H9 (cell line): Measurements from ENCODE around the gene KRTAP10-10. TPM values are rescaled to one million over a fixed set of nuclear protein-coding genes. Genes with fewer than 3 reads are reported as not detected.

Source experiments
- DNase-seq: peaks from one replicate; pipeline ENCODE4 v3.0.0-alpha.2; 2017
- H2AFZ ChIP-seq: one replicate; pipeline ENCODE4 v1.6.1; 2013; ENCODE audit warnings: mild to moderate bottlenecking, low read length, control low read depth, moderate library complexity
- H2AK5ac ChIP-seq: 2 replicates; pipeline ENCODE4 v1.6.1; 2013; ENCODE audit warnings: low read length, control low read depth, mixed read lengths; ENCODE audit not compliant: insufficient read length
- H2BK120ac ChIP-seq: one replicate; pipeline ENCODE4 v1.6.1; 2013; ENCODE audit warnings: low read depth, mild to moderate bottlenecking, low read length, control low read depth, inconsistent platforms; ENCODE audit not compliant: poor library complexity, severe bottlenecking
- H2BK12ac ChIP-seq: 2 replicates; pipeline ENCODE4 v1.6.1; 2013; ENCODE audit warnings: low read length, control low read depth, mixed read lengths, low read depth; ENCODE audit not compliant: insufficient read length
- H2BK15ac ChIP-seq: 2 replicates; pipeline ENCODE4 v1.6.1; 2013; ENCODE audit warnings: low read depth, low read length, control low read depth
- H2BK20ac ChIP-seq: one replicate; pipeline ENCODE4 v1.6.1; 2013; ENCODE audit warnings: low read depth, mild to moderate bottlenecking, low read length, control low read depth, inconsistent platforms; ENCODE audit not compliant: poor library complexity, severe bottlenecking
- H2BK5ac ChIP-seq: 2 replicates; pipeline ENCODE4 v1.6.1; 2013; ENCODE audit warnings: low read length, control low read depth, mixed read lengths; ENCODE audit not compliant: insufficient read length
- H3K14ac ChIP-seq: 2 replicates; pipeline ENCODE4 v1.6.1; 2013; ENCODE audit warnings: low read length, control low read depth; ENCODE audit not compliant: insufficient read depth
- H3K18ac ChIP-seq: 2 replicates; pipeline ENCODE4 v1.6.1; 2013; ENCODE audit warnings: low read depth, mild to moderate bottlenecking, mixed read lengths, low read length, control low read depth; ENCODE audit not compliant: insufficient read length
- H3K23ac ChIP-seq: 2 replicates; pipeline ENCODE4 v1.6.1; 2013; ENCODE audit warnings: low read length, control low read depth, mixed read lengths, low read depth; ENCODE audit not compliant: insufficient read length
- H3K23me2 ChIP-seq: 2 replicates; pipeline ENCODE4 v1.6.1; 2013; ENCODE audit warnings: low read depth, mild to moderate bottlenecking, mixed read lengths, low read length, control low read depth; ENCODE audit not compliant: insufficient read length, poor library complexity, severe bottlenecking
- H3K27ac ChIP-seq: 2 replicates; pipeline ENCODE4 v1.5.1; 2013; ENCODE audit warnings: low read length, control low read depth, mixed read lengths, low read depth; ENCODE audit not compliant: insufficient read length
- H3K27me3 ChIP-seq: 2 replicates; pipeline ENCODE4 v1.6.1; 2013; ENCODE audit warnings: low read length, control low read depth, inconsistent platforms; ENCODE audit not compliant: insufficient read depth
- H3K4ac ChIP-seq: 2 replicates; pipeline ENCODE4 v1.6.1; 2013; ENCODE audit warnings: low read depth, mild to moderate bottlenecking, control low read depth, inconsistent platforms, low read length, moderate library complexity
- H3K4me1 ChIP-seq: 2 replicates; pipeline ENCODE4 v1.6.1; 2013; ENCODE audit warnings: low read length, control low read depth, inconsistent platforms; ENCODE audit not compliant: insufficient read depth
- H3K4me2 ChIP-seq: 2 replicates; pipeline ENCODE4 v1.6.1; 2013; ENCODE audit warnings: low read length, control low read depth, mixed read lengths; ENCODE audit not compliant: insufficient read length, insufficient read depth
- H3K56ac ChIP-seq: 2 replicates; pipeline ENCODE4 v1.6.1; 2013; ENCODE audit warnings: low read depth, mild to moderate bottlenecking, mixed read lengths, low read length, control low read depth; ENCODE audit not compliant: insufficient read length
- H3K79me1 ChIP-seq: 2 replicates; pipeline ENCODE4 v1.6.1; 2013; ENCODE audit warnings: low read depth, mild to moderate bottlenecking, moderate library complexity, low read length, control low read depth, inconsistent platforms; ENCODE audit not compliant: insufficient read depth, poor library complexity, severe bottlenecking
- H3K79me2 ChIP-seq: 2 replicates; pipeline ENCODE4 v1.6.1; 2013; ENCODE audit warnings: low read length, control low read depth, inconsistent platforms; ENCODE audit not compliant: insufficient read depth
- H3K9ac ChIP-seq: 2 replicates; pipeline ENCODE4 v1.6.1; 2013; ENCODE audit warnings: low read length, control low read depth, mixed read lengths; ENCODE audit not compliant: insufficient read length; ENCODE audit errors: extremely low read depth
- H3K9me3 ChIP-seq: one replicate; pipeline ENCODE4 v1.6.1; 2013; ENCODE audit warnings: low read depth, low read length, inconsistent platforms; ENCODE audit not compliant: control insufficient read depth
- H3T11ph ChIP-seq: one replicate; pipeline ENCODE4 v1.6.1; 2013; ENCODE audit warnings: mild to moderate bottlenecking, low read length, control low read depth, inconsistent platforms
- H4K20me1 ChIP-seq: one replicate; pipeline ENCODE4 v1.6.1; 2013; ENCODE audit not compliant: control insufficient read depth, insufficient read length, insufficient read depth
- H4K5ac ChIP-seq: 2 replicates; pipeline ENCODE4 v1.6.1; 2013; ENCODE audit warnings: low read depth, mild to moderate bottlenecking, mixed read lengths, low read length, control low read depth; ENCODE audit not compliant: insufficient read length
- H4K8ac ChIP-seq: replicated peaks from 2 replicates; pipeline ENCODE4 v1.6.1; 2013; ENCODE audit warnings: low read length, control low read depth, mixed read lengths, low read depth; ENCODE audit not compliant: insufficient read length
- H4K91ac ChIP-seq: 2 replicates; pipeline ENCODE4 v1.6.1; 2013; ENCODE audit warnings: low read depth, mild to moderate bottlenecking, moderate library complexity, mixed read lengths, low read length, control low read depth; ENCODE audit not compliant: insufficient read length
- H3K27ac Mint-ChIP-seq, 3 experiments: 2 replicates in 2 of 3; 3 replicates in 1 of 3; pipeline ENCODE4 v1.8.0; 2020 to 2021; ENCODE audit warnings: mixed read lengths in 3 of 3, mild to moderate bottlenecking in 1 of 3, moderate library complexity in 1 of 3
- H3K27me3 Mint-ChIP-seq: 2 replicates; pipeline ENCODE4 v1.8.0; 2021; ENCODE audit warnings: low read depth, mild to moderate bottlenecking, moderate library complexity, mixed read lengths
- H3K36me3 Mint-ChIP-seq, 3 experiments: 2 replicates in 2 of 3; 3 replicates in 1 of 3; pipeline ENCODE4 v1.8.0; 2020 to 2021; ENCODE audit warnings: low read depth in 3 of 3, mixed read lengths in 3 of 3; ENCODE audit not compliant: insufficient read depth in 1 of 3
- H3K4me1 Mint-ChIP-seq, 2 experiments: 2 replicates each; pipeline ENCODE4 v1.8.0; 2020; ENCODE audit warnings: mixed read lengths in 2 of 2
- H3K4me3 Mint-ChIP-seq, 2 experiments: 2 replicates in 1 of 2; 3 replicates in 1 of 2; pipeline ENCODE4 v1.8.0; 2020 to 2021; ENCODE audit warnings: mild to moderate bottlenecking in 2 of 2, mixed read lengths in 2 of 2, moderate library complexity in 1 of 2
- H3K9me3 Mint-ChIP-seq, 2 experiments: 2 replicates in 1 of 2; 3 replicates in 1 of 2; pipeline ENCODE4 v1.8.0; 2020; ENCODE audit warnings: mild to moderate bottlenecking in 2 of 2, mixed read lengths in 2 of 2, moderate library complexity in 1 of 2
- WGBS: extraction: QIAGEN DNeasy Blood & Tissue Kit; methylation state at CpG from one replicate; pipeline ENCODE4 v1.1.7; 2013; ENCODE audit warnings: missing lambda C conversion rate, low lambda C conversion rate, mixed read lengths; ENCODE audit not compliant: insufficient read length; ENCODE audit errors: extremely low coverage; 5-methylcytosine and 5-hydroxymethylcytosine counted together
- total RNA-seq: library from RNA; stranded (reverse); gene quantifications from 2 replicates; pipeline ENCODE4 v1.2.1, GENCODE V29; 2021
- TF ChIP-seq, protein P1 (sequence below): fragments of 200-600 bp; sonication (generic); conservative IDR thresholded peaks from 3 replicates; pipeline ENCODE4 v1.8.0; 2021; ENCODE audit warnings: antibody characterized with exemption, mild to moderate bottlenecking

KRTAP10-10 gene
- total RNA-seq, 1 experiment from 2014 or later: not detected

DNA sequence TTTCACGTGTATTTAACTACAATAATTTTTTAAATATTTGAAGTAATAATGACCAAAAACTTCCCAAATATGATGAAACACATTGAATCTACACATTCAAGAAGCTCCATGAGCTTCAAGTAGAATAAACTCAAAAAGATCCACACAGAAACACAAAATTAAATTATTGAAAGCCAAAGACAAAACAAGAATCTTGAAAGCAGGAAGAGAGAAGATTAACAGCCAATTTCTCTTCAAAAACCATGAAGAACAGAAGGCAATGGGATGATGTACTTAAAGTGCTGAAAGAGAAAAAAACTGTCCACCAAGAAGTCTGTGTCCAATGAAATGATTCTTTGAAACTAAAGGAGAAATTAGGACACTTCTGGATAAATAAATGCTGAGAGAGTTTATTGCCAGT is 5.1 kb upstream of the KRTAP10-10 start:
- Histone ChIP-seq H4K8ac (no peak overlapping the region), H3T11ph (no peak overlapping the region), H3K4me1 (no peaks in the 10 kb centered on the region), H3K79me1 (no peaks in the 10 kb centered on the region), H2AFZ (no peak overlapping the region), H2BK12ac (no peak overlapping the region), H4K91ac (no peak overlapping the region), H3K18ac (no peak overlapping the region), H3K56ac (no peak overlapping the region), H2BK5ac (no peak overlapping the region), H3K27me3 (no peaks in the 10 kb centered on the region), H4K5ac (no peak overlapping the region), H3K27ac (no peak overlapping the region), H3K79me2 (no peaks in the 10 kb centered on the region), H2BK15ac (no peak overlapping the region), H3K9me3 (no peaks in the 10 kb centered on the region), H2BK20ac (no peak overlapping the region), H3K4me2 (no peak overlapping the region), H3K9ac (no peak overlapping the region), H2BK120ac (no peak overlapping the region), H3K14ac (no peak overlapping the region), H3K4ac (no peak overlapping the region), H2AK5ac (no peak overlapping the region), H3K23me2 (no peaks in the 10 kb centered on the region), H4K20me1 (no peaks in the 10 kb centered on the region), H3K23ac (no peak overlapping the region)
- peaks cover 7 to 16% (median 11%) of the 10 kb centered on the region in 3 experiments; a peak in 6 of 7 replicates for H3K36me3 Mint-ChIP-seq
- H3K27me3 Mint-ChIP-seq: peaks cover 14% of the 10 kb centered on the region
- DNase-seq: no peak
- H3K27ac Mint-ChIP-seq: no peak overlapping the region
- no peak overlapping the region for H3K4me3 Mint-ChIP-seq
- peaks cover 3 to 10% of the 10 kb centered on the region in 2 experiments; a peak in 3 of 4 replicates for H3K4me1 Mint-ChIP-seq
- no CpG with 5 or more reads among the region's 1 CpG for WGBS
- H3K9me3 Mint-ChIP-seq: peaks cover 20 to 26% of the 10 kb centered on the region in 2 experiments
- TF ChIP-seq, protein P1, sequence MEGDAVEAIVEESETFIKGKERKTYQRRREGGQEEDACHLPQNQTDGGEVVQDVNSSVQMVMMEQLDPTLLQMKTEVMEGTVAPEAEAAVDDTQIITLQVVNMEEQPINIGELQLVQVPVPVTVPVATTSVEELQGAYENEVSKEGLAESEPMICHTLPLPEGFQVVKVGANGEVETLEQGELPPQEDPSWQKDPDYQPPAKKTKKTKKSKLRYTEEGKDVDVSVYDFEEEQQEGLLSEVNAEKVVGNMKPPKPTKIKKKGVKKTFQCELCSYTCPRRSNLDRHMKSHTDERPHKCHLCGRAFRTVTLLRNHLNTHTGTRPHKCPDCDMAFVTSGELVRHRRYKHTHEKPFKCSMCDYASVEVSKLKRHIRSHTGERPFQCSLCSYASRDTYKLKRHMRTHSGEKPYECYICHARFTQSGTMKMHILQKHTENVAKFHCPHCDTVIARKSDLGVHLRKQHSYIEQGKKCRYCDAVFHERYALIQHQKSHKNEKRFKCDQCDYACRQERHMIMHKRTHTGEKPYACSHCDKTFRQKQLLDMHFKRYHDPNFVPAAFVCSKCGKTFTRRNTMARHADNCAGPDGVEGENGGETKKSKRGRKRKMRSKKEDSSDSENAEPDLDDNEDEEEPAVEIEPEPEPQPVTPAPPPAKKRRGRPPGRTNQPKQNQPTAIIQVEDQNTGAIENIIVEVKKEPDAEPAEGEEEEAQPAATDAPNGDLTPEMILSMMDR: no peak
